HepG2 (cell line): ENCODE results near the gene NACC2. TPM values are rescaled to one million over a fixed set of nuclear protein-coding genes. Genes with fewer than 3 reads are reported as not detected.

Experiments
- ATAC-seq: fragments of 200-7000 bp; cut with Tn5 transposase; 3 replicates; pipeline ENCODE4 v1.9.1; 2020; ENCODE audit warnings: mild to moderate bottlenecking, moderate library complexity
- BruUV-seq: library from RNA; stranded (reverse); fragments of 400-500 nt; replicated peaks from 2 replicates; lab custom pipeline; 2021; lab: Mats Ljungman, UMichigan
- CTCF ChIA-PET: fragments of 300-600 bp; formaldehyde crosslinking; extraction: SDS; loops from one replicate; lab custom pipeline; 2021; ENCODE audit warnings: low total read pairs, inconsistent platforms, low intra/inter-chr PET ratio; lab: Yijun Ruan, JAX
- POLR2A ChIA-PET: fragments of 350-600 bp; sonication (Branson Sonifier 250); formaldehyde crosslinking; loops from one replicate; lab custom pipeline; 2020; ENCODE audit warnings: antibody characterized with exemption, inconsistent platforms; lab: Yijun Ruan, JAX
- DNase-seq: peaks from one replicate; pipeline ENCODE4 v3.0.0-alpha.2; 2015; ENCODE audit warnings: low spot score
- FAIRE-seq: peaks from 3 replicates; lab custom pipeline; 2011; peaks lifted over from hg19 to GRCh38; lab: Jason Lieb, UNC
- H2AFZ ChIP-seq: one replicate; pipeline ENCODE4 v1.6.1; 2011; ENCODE audit warnings: low read length, inconsistent platforms
- H3K27ac ChIP-seq: fragments of 300-600 bp; 3 replicates; pipeline ENCODE4 v1.8.0; 2011; ENCODE audit warnings: mixed run types, mild to moderate bottlenecking, mixed read lengths, low read length, inconsistent platforms; ENCODE audit not compliant: insufficient read depth; ENCODE audit errors: extremely low read length
- H3K27me3 ChIP-seq, 2 experiments: fragments of 200-600 bp in 1 of 2; 2 replicates in 1 of 2; 3 replicates in 1 of 2; pipeline versions ENCODE4 v1.6.0 to v1.8.0; 2011; ENCODE audit warnings: low read length in 2 of 2, mild to moderate bottlenecking in 2 of 2, moderate library complexity in 2 of 2, inconsistent platforms in 1 of 2; ENCODE audit not compliant: insufficient read depth in 2 of 2, control insufficient read depth in 1 of 2
- H3K36me3 ChIP-seq, 2 experiments: fragments of 200-600 bp in 1 of 2; replicated peaks in 1 of 2; 2 replicates in 1 of 2; 3 replicates in 1 of 2; pipeline versions ENCODE4 v1.5.1 to v1.8.0; 2011; ENCODE audit warnings: low read length in 2 of 2, inconsistent platforms in 1 of 2; ENCODE audit not compliant: insufficient read depth in 2 of 2, control insufficient read depth in 1 of 2
- H3K4me1 ChIP-seq: 2 replicates; pipeline ENCODE4 v1.5.1; 2012; ENCODE audit warnings: low read length, inconsistent platforms; ENCODE audit not compliant: insufficient read depth
- H3K4me2 ChIP-seq: 2 replicates; pipeline ENCODE4 v1.6.0; 2011; ENCODE audit warnings: low read depth, low read length, inconsistent platforms
- H3K4me3 ChIP-seq, 3 experiments: fragments of 200-600 bp in 1 of 3; sonication (generic), shearing (Covaris generic) in 1 of 3; replicated peaks in 1 of 3; 2 replicates each; pipeline ENCODE4 v1.5.1; 2011 to 2016; ENCODE audit warnings: low read length in 3 of 3, inconsistent platforms in 2 of 3, low read depth in 2 of 3, mild to moderate bottlenecking in 2 of 3, control low read depth in 1 of 3, mixed read lengths in 1 of 3; ENCODE audit not compliant: insufficient read depth in 1 of 3
- H3K79me2 ChIP-seq: one replicate; pipeline ENCODE4 v1.6.1; 2011; ENCODE audit warnings: low read length, inconsistent platforms; ENCODE audit not compliant: insufficient read depth
- H3K9ac ChIP-seq: 2 replicates; pipeline ENCODE4 v1.6.0; 2011; ENCODE audit warnings: mild to moderate bottlenecking, low read depth, low read length, inconsistent platforms; ENCODE audit not compliant: insufficient read depth
- H3K9me3 ChIP-seq: 2 replicates; pipeline ENCODE4 v1.5.1; 2012; ENCODE audit warnings: mild to moderate bottlenecking, low read length
- H4K20me1 ChIP-seq: 2 replicates; pipeline ENCODE4 v1.6.0; 2011; ENCODE audit warnings: inconsistent platforms, mild to moderate bottlenecking, low read length, moderate library complexity; ENCODE audit not compliant: insufficient read depth
- EHMT2 ChIP-seq: fragments of 200-600 bp; sonication (generic); IDR thresholded peaks from 2 replicates; pipeline ENCODE4 v1.7.0; 2017; ENCODE audit warnings: antibody characterized with exemption, low read depth, low read length, borderline replicate concordance
- GTF3A ChIP-seq: sonication (generic); formaldehyde crosslinking; conservative IDR thresholded peaks from 2 replicates; pipeline ENCODE4 v1.4.0; 2020; ENCODE audit warnings: mild to moderate bottlenecking, missing genetic modification reagents
- HCFC1 ChIP-seq: fragments of 150-350 bp; IDR thresholded peaks from 2 replicates; pipeline ENCODE4 v1.6.1; 2014; ENCODE audit warnings: low read depth, low read length
- RFXAP ChIP-seq: sonication (generic); formaldehyde crosslinking; IDR thresholded peaks from 2 replicates; pipeline ENCODE4 v1.4.0; 2020; ENCODE audit warnings: missing genetic modification reagents, borderline replicate concordance
- SMAD3 ChIP-seq: sonication (generic); formaldehyde crosslinking; IDR thresholded peaks from 2 replicates; pipeline ENCODE4 v1.4.0; 2020; ENCODE audit warnings: missing genetic modification reagents
- ZNF598 ChIP-seq: sonication (generic); formaldehyde crosslinking; IDR thresholded peaks from 2 replicates; pipeline ENCODE4 v1.5.1; 2020; ENCODE audit warnings: mild to moderate bottlenecking, missing genetic modification reagents, borderline replicate concordance
- WGBS: methylation state at CpG from one replicate; pipeline ENCODE4 v1.1.6; 2017; ENCODE audit warnings: low lambda C conversion rate; 5-methylcytosine and 5-hydroxymethylcytosine counted together
- in situ Hi-C: cut with HindIII; loops from 2 replicates; pipeline ENCODE4 v1.10.0; 2017; ENCODE audit warnings: low pct_unique_long_range_greater_than_20kb; ENCODE audit not compliant: extremely low pct_ligation_motif_present
- intact Hi-C: fragments of 100-400 bp; cut with micrococcal nuclease; formaldehyde crosslinking; loops from one replicate; pipeline ENCODE4 v1.10.0; 2022; ENCODE audit not compliant: unreplicated experiment
- polyA plus RNA-seq, 8 experiments: library from polyadenylated mRNA; depleted of rRNA in 3 of 8; stranded (reverse) in 7 of 8; unstranded in 1 of 8; fragments of >200 nt; fragmentation: Illumina TruSeq in 4 of 8; extraction: Trizol in 4 of 8; gene quantifications; 2 replicates each; pipeline versions ENCODE4 v1.2.1 to v1.2.3, GENCODE V29; 2011 to 2016; ENCODE audit warnings: low read depth in 4 of 8, missing spikeins in 1 of 8, mixed read lengths in 1 of 8; ENCODE audit not compliant: insufficient read depth in 1 of 8
- total RNA-seq, 5 experiments: library from RNA; depleted of rRNA; stranded (reverse); fragments of >200 nt; fragmentation: Illumina TruSeq; extraction: Trizol; gene quantifications; 2 replicates each; pipeline ENCODE4 v1.2.3, GENCODE V29; 2016; ENCODE audit warnings: low read depth in 1 of 5

NACC2 gene
- total and polyA plus RNA-seq, 2 of the 13 experiments (the other 11 are each of a cell fraction or from before 2014, with no cell fraction given): 5.9 to 12.3 TPM

- Histone ChIP-seq H3K4me1 (peaks cover 24% of the 10 kb centered on the region), H3K4me3 (no peak overlapping the region), H3K36me3 (no peaks in the 10 kb centered on the region), H3K4me2 (no peak overlapping the region), H3K27ac (no peak overlapping the region), H3K27me3 (peaks cover 13 to 54% of the 10 kb centered on the region in 2 experiments), H2AFZ (no peak overlapping the region), H3K9me3 (peaks cover 6% of the 10 kb centered on the region; the same call in 1 of the 2 replicates), H4K20me1 (0 out of 2 replicates have a peak, but pooled peaks cover 2% of the 10 kb centered on the region), H3K79me2 (no peaks in the 10 kb centered on the region)
- FAIRE-seq: peak; percentile 28
- ChIA-PET POLR2A (no interaction called here), CTCF (interaction anchor here (4.6 kb wide), 1 partner anchor 158 kb away, joined by 40 read pairs; no protein-coding TSS in a partner anchor)
- 28% methylated on average over 2 of the region's 2 CpGs for WGBS
- no peak for DNase-seq
- ATAC-seq: no peak
- no TSS peak for BruUV-seq
- in situ Hi-C loops: loop anchor here (10.0 kb wide), 1 partner anchor 260 kb away; no protein-coding TSS in a partner anchor
- intact Hi-C loops: no loop called here
- TF ChIP-seq SMAD3 (CRISPR knock-in tag): no peak
- TF ChIP-seq EHMT2: 0 out of 2 replicates have a peak, but pooled peaks have one; percentile 56
- TF ChIP-seq ZNF598 (CRISPR knock-in tag): no peak
- TF ChIP-seq GTF3A (CRISPR knock-in tag): no peak
- no peak for TF ChIP-seq HCFC1
- no peak for TF ChIP-seq RFXAP (CRISPR knock-in tag)
- TF ChIP-seq, all 625 proteins: peak for 1
- H3K9ac ChIP-seq: no peak overlapping the region
Observed at GRCh38 chr9:136124976-136125692, 30.0 kb upstream of the NACC2 start.
